Measurements from ENCODE around the gene CTNNA2.

CTNNA2 gene

DNA sequence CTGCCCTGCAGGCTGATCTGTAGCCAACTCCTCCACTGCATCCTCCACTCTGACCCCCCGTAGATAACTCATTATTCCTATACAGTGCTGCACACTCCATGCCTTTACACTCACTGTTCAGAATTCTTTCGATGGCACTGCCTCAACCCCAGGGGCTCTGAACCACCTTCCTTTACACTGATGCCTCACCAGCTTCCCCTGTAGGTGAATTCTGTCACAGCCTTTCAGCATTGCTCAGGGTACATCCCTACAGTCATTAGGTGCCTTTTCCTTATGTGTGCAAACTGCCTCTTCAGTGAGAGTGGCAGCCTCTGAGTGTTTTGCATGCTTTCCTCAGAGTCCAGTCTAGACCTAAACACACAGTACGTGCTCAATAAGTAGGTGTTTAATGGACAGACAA lies 472.3 kb downstream of the CTNNA2 start:
- Histone ChIP-seq H4K91ac (ENCODE audit: low read length) (no peak overlapping the region), H2BK5ac (ENCODE audit: low read depth, low read length, poor library complexity, severe bottlenecking) (no peak overlapping the region), H3K4me2 (ENCODE audit: low read length, poor library complexity, severe bottlenecking) (no peak overlapping the region), H2BK120ac (ENCODE audit: low read depth, low read length) (no peak overlapping the region), H3K4ac (ENCODE audit: low read depth in 1 of 2, low read length in 2 of 2) (no peak overlapping the region), H3K27ac (ENCODE audit: low read length, poor library complexity, severe bottlenecking) (no peak overlapping the region), H3K27me3 (ENCODE audit: control insufficient read depth in 1 of 2, insufficient read depth in 1 of 2, low read length in 2 of 2) (no peaks in the 10 kb centered on the region), H3K14ac (ENCODE audit: low read length in 2 of 2) (peak overlapping the region in 1 of 2 experiments; percentile 65), H2AFZ (ENCODE audit: low read depth, low read length) (no peak overlapping the region), H3K9me3 (ENCODE audit: control insufficient read depth, low read length) (no peaks in the 10 kb centered on the region), H4K8ac (ENCODE audit: low read length) (no peak overlapping the region), H3K36me3 (ENCODE audit: control insufficient read depth in 1 of 2, insufficient read depth in 2 of 2, low read depth in 1 of 2, low read length in 2 of 2) (no peaks in the 10 kb centered on the region), H3K4me3 (ENCODE audit: insufficient read depth in 1 of 2, low read depth in 1 of 2, low read length in 2 of 2) (no peak overlapping the region), H3K9ac (ENCODE audit: low read length) (no peak overlapping the region), H3K23ac (ENCODE audit: low read length in 2 of 2) (no peak overlapping the region), H3K4me1 (ENCODE audit: control insufficient read depth, insufficient read depth, low read depth, low read length) (no peaks in the 10 kb centered on the region), H2BK12ac (ENCODE audit: low read length in 2 of 2) (no peak overlapping the region), H3K79me1 (replicated peaks; ENCODE audit: low read length, poor library complexity, severe bottlenecking) (no peaks in the 10 kb centered on the region), H3K18ac (ENCODE audit: low read depth in 1 of 2, low read length in 2 of 2) (no peak overlapping the region), H2BK15ac (ENCODE audit: low read depth, poor library complexity, severe bottlenecking) (no peak overlapping the region), H2AK5ac (ENCODE audit: low read length, severe bottlenecking) (no peak overlapping the region)
- DNase-seq = no peak
- 73% methylated on average over 3 of the region's 3 CpGs for WGBS

DNA sequence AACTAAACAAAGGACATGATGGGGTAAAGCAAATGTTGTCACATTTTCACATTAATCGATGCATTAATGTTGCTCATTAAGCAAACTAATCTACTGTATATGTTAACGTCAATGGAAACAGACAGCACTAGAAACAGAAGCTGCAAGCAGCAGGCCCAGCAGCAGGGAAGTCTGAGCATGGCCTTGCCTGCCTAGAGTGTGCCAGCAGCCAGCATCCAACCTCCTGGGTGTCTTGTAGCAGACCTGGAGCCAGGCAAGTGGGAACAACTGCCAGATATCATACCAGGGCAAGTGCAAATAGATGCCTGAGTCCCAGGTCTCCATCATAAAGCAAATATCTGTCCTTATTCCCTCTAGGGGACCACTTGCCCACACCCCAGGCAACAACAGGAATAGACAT lies 472.7 kb downstream of the CTNNA2 start:
- Histone ChIP-seq H4K91ac (ENCODE audit: low read length) (no peak overlapping the region), H3K4ac (ENCODE audit: low read depth in 1 of 2, low read length in 2 of 2) (no peak overlapping the region), H2BK5ac (ENCODE audit: low read depth, low read length, poor library complexity, severe bottlenecking) (no peak overlapping the region), H2BK12ac (ENCODE audit: low read length in 2 of 2) (no peak overlapping the region), H3K4me1 (ENCODE audit: control insufficient read depth, insufficient read depth, low read depth, low read length) (no peaks in the 10 kb centered on the region), H3K14ac (ENCODE audit: low read length in 2 of 2) (no peak overlapping the region), H3K9ac (ENCODE audit: low read length) (no peak overlapping the region), H3K36me3 (ENCODE audit: control insufficient read depth in 1 of 2, insufficient read depth in 2 of 2, low read depth in 1 of 2, low read length in 2 of 2) (no peaks in the 10 kb centered on the region), H3K23ac (ENCODE audit: low read length in 2 of 2) (no peak overlapping the region), H3K4me2 (ENCODE audit: low read length, poor library complexity, severe bottlenecking) (no peak overlapping the region), H2AFZ (ENCODE audit: low read depth, low read length) (no peak overlapping the region), H2BK120ac (ENCODE audit: low read depth, low read length) (no peak overlapping the region), H3K27me3 (ENCODE audit: control insufficient read depth in 1 of 2, insufficient read depth in 1 of 2, low read length in 2 of 2) (no peaks in the 10 kb centered on the region), H2BK15ac (ENCODE audit: low read depth, poor library complexity, severe bottlenecking) (no peak overlapping the region), H3K4me3 (ENCODE audit: insufficient read depth in 1 of 2, low read depth in 1 of 2, low read length in 2 of 2) (no peak overlapping the region), H2AK5ac (ENCODE audit: low read length, severe bottlenecking) (no peak overlapping the region), H3K79me1 (replicated peaks; ENCODE audit: low read length, poor library complexity, severe bottlenecking) (no peaks in the 10 kb centered on the region), H3K18ac (ENCODE audit: low read depth in 1 of 2, low read length in 2 of 2) (no peak overlapping the region), H3K9me3 (ENCODE audit: control insufficient read depth, low read length) (no peaks in the 10 kb centered on the region), H4K8ac (ENCODE audit: low read length) (no peak overlapping the region), H3K27ac (ENCODE audit: low read length, poor library complexity, severe bottlenecking) (no peak overlapping the region)
- DNase-seq = no peak
- 67% methylated on average over 2 of the region's 2 CpGs for WGBS

DNA sequence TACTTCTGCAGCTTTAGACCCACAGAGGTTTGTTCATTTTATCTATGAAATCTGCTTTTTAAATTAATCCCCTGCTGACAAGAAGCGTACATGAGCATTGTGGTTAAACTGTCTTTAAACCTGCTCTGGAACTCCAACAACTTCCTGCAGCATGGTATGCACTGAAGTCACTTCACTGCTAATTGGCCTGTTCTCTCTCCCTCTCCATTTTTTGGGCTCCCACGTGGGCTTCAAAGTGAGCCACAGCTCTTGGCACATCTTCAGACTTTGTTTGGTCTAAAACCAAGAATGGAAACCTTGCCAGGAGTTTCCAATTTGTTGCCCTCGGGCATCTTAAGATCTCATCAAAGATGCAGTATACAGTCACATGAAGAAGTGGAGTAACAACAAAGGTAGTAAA lies 480.3 kb downstream of the CTNNA2 start:
- Histone ChIP-seq H3K14ac (ENCODE audit: low read length in 2 of 2) (no peak overlapping the region), H2BK5ac (ENCODE audit: low read depth, low read length, poor library complexity, severe bottlenecking) (no peak overlapping the region), H3K4me1 (ENCODE audit: control insufficient read depth, insufficient read depth, low read depth, low read length) (no peaks in the 10 kb centered on the region), H3K27me3 (ENCODE audit: control insufficient read depth in 1 of 2, insufficient read depth in 1 of 2, low read length in 2 of 2) (no peaks in the 10 kb centered on the region), H3K4ac (ENCODE audit: low read depth in 1 of 2, low read length in 2 of 2) (no peak overlapping the region), H3K23ac (ENCODE audit: low read length in 2 of 2) (no peak overlapping the region), H3K9me3 (ENCODE audit: control insufficient read depth, low read length) (no peaks in the 10 kb centered on the region), H3K4me3 (ENCODE audit: insufficient read depth in 1 of 2, low read depth in 1 of 2, low read length in 2 of 2) (no peak overlapping the region), H3K18ac (ENCODE audit: low read depth in 1 of 2, low read length in 2 of 2) (no peak overlapping the region), H2BK120ac (ENCODE audit: low read depth, low read length) (no peak overlapping the region), H2BK15ac (ENCODE audit: low read depth, poor library complexity, severe bottlenecking) (no peak overlapping the region), H2BK12ac (ENCODE audit: low read length in 2 of 2) (no peak overlapping the region), H2AFZ (ENCODE audit: low read depth, low read length) (no peak overlapping the region), H3K79me1 (replicated peaks; ENCODE audit: low read length, poor library complexity, severe bottlenecking) (no peaks in the 10 kb centered on the region), H3K27ac (ENCODE audit: low read length, poor library complexity, severe bottlenecking) (no peak overlapping the region), H4K91ac (ENCODE audit: low read length) (no peak overlapping the region), H2AK5ac (ENCODE audit: low read length, severe bottlenecking) (no peak overlapping the region), H4K8ac (ENCODE audit: low read length) (no peak overlapping the region), H3K36me3 (ENCODE audit: control insufficient read depth in 1 of 2, insufficient read depth in 2 of 2, low read depth in 1 of 2, low read length in 2 of 2) (no peaks in the 10 kb centered on the region), H3K4me2 (ENCODE audit: low read length, poor library complexity, severe bottlenecking) (no peak overlapping the region), H3K9ac (ENCODE audit: low read length) (no peak overlapping the region)
- no peak for DNase-seq
- 63% methylated on average over 3 of the region's 3 CpGs for WGBS

DNA sequence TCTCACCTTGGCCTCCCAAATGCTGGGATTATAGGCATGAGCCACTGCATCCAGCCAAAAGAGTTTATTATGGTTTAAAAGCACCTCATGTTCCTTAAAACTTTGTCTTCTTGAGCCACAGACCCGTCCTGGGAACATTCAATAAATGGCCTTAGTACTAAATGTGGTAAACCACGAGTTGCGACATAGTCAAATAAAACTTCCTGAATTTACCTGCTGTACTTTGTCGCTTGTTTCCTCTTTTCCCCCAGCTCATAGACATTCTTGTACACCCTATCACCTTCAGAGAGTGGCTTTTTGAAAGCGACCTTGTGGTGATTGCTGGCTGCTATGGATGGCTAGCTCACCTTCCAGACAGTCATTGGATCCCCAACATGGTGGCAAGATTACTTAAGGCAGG lies 481.3 kb downstream of the CTNNA2 start:
- no peak overlapping the region for H4K8ac ChIP-seq (ENCODE audit: low read length)
- no peak overlapping the region for H2BK15ac ChIP-seq (ENCODE audit: low read depth, poor library complexity, severe bottlenecking)
- H3K36me3 ChIP-seq (ENCODE audit: control insufficient read depth in 1 of 2, insufficient read depth in 2 of 2, low read depth in 1 of 2, low read length in 2 of 2) = no peaks in the 10 kb centered on the region
- 72% methylated on average over 5 of the region's 5 CpGs for WGBS
- no peak overlapping the region for H4K91ac ChIP-seq (ENCODE audit: low read length)
- no peak overlapping the region for H2BK120ac ChIP-seq (ENCODE audit: low read depth, low read length)
- no peak for DNase-seq
- H2BK5ac ChIP-seq (ENCODE audit: low read depth, low read length, poor library complexity, severe bottlenecking) = no peak overlapping the region
- H3K23ac ChIP-seq (ENCODE audit: low read length in 2 of 2) = no peak overlapping the region
- H3K4ac ChIP-seq (ENCODE audit: low read depth in 1 of 2, low read length in 2 of 2) = no peak overlapping the region
- no peaks in the 10 kb centered on the region for H3K79me1 ChIP-seq (replicated peaks; ENCODE audit: low read length, poor library complexity, severe bottlenecking)
- no peak overlapping the region for H3K18ac ChIP-seq (ENCODE audit: low read depth in 1 of 2, low read length in 2 of 2)
- H2AK5ac ChIP-seq (ENCODE audit: low read length, severe bottlenecking) = no peak overlapping the region
- no peak overlapping the region for H3K4me2 ChIP-seq (ENCODE audit: low read length, poor library complexity, severe bottlenecking)
- H3K14ac ChIP-seq (ENCODE audit: low read length in 2 of 2) = no peak overlapping the region
- H3K4me3 ChIP-seq (ENCODE audit: insufficient read depth in 1 of 2, low read depth in 1 of 2, low read length in 2 of 2) = no peak overlapping the region
- no peak overlapping the region for H2BK12ac ChIP-seq (ENCODE audit: low read length in 2 of 2)
- H3K9ac ChIP-seq (ENCODE audit: low read length) = no peak overlapping the region
- no peak overlapping the region for H2AFZ ChIP-seq (ENCODE audit: low read depth, low read length)
- no peaks in the 10 kb centered on the region for H3K27me3 ChIP-seq (ENCODE audit: control insufficient read depth in 1 of 2, insufficient read depth in 1 of 2, low read length in 2 of 2)
- H3K27ac ChIP-seq (ENCODE audit: low read length, poor library complexity, severe bottlenecking) = no peak overlapping the region
- H3K4me1 ChIP-seq (ENCODE audit: control insufficient read depth, insufficient read depth, low read depth, low read length) = no peaks in the 10 kb centered on the region
- no peaks in the 10 kb centered on the region for H3K9me3 ChIP-seq (ENCODE audit: control insufficient read depth, low read length)
